ENCODE results near the gene HNRNPL. TPM values are rescaled to one million over a fixed set of nuclear protein-coding genes. Genes with fewer than 3 reads are reported as not detected.

Gene HNRNPL
- total RNA-seq, 4 donors from 2014 or later, result 138 to 180 (median 169) TPM

DNA sequence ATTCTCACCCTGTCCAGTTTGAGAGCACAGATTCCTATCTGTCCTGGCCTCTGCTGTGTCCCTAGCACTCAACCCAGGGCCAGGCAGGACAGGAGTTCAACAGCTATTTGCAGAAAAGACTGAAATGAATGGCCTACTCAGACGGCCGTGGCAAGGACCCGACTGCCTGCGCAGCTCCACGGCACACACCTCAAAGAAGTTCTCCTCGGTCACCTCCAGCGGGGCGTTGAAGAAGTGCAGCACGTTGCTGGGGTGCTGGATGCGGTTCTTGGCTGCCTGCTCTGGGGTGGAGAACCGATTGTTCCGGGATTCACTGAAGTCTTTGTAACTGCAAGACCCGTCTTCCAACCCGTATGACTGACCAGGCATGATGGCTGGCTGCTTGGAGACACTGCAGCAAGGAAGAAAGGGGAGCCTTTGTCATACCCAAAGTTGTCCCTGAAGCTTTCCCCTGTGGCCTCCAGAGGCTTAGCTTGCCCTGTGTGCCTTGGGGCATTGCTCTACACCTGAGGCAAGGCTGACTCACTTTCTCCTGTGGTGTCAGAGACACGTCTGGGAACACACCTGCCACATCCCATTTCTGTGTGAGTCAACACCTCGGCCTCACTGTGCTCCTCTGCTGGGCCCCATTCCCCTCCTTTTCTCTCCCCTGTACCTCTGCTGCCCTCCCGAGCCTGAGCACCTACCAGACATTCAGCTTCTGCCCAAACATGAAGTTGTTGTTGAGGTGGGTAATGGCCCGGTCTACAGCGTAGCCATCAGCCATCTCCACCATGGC lies 11.4 kb downstream of the HNRNPL start:
- TF ChIP-seq, protein P1, sequence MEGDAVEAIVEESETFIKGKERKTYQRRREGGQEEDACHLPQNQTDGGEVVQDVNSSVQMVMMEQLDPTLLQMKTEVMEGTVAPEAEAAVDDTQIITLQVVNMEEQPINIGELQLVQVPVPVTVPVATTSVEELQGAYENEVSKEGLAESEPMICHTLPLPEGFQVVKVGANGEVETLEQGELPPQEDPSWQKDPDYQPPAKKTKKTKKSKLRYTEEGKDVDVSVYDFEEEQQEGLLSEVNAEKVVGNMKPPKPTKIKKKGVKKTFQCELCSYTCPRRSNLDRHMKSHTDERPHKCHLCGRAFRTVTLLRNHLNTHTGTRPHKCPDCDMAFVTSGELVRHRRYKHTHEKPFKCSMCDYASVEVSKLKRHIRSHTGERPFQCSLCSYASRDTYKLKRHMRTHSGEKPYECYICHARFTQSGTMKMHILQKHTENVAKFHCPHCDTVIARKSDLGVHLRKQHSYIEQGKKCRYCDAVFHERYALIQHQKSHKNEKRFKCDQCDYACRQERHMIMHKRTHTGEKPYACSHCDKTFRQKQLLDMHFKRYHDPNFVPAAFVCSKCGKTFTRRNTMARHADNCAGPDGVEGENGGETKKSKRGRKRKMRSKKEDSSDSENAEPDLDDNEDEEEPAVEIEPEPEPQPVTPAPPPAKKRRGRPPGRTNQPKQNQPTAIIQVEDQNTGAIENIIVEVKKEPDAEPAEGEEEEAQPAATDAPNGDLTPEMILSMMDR (IDR thresholded peaks at IDR 0.05), result no peak
- no peak for DNase-seq (ENCODE audit: low spot score)
- ATAC-seq (ENCODE audit: low FRiP score), result no peak

DNA sequence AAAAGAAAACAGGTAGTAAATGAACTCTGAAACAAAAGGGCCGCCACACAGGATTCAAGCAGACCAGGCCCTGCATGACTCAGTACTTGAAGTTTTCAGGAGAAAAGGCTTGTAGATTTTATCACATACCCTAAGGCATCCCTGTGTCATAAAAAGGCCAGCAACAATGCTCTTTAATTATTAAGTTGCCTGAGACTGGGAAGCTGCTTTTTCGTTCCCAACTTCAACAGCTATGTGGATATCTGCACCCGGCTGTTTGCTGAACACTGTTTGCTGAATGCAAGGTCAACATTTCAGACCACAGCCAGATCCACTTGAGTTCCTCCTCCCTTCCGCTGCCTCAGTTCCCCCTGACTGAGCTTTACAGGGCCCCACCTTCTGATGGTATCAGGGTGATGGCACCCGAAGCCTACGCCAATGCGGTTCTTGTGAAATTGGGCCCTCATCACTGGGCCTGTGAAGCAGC lies 12.1 kb downstream of the HNRNPL start:
- ATAC-seq (ENCODE audit: low FRiP score) (no peak), DNase-seq (ENCODE audit: low spot score) (no peak)
- TF ChIP-seq, protein P1 (IDR thresholded peaks at IDR 0.05), result no peak

DNA sequence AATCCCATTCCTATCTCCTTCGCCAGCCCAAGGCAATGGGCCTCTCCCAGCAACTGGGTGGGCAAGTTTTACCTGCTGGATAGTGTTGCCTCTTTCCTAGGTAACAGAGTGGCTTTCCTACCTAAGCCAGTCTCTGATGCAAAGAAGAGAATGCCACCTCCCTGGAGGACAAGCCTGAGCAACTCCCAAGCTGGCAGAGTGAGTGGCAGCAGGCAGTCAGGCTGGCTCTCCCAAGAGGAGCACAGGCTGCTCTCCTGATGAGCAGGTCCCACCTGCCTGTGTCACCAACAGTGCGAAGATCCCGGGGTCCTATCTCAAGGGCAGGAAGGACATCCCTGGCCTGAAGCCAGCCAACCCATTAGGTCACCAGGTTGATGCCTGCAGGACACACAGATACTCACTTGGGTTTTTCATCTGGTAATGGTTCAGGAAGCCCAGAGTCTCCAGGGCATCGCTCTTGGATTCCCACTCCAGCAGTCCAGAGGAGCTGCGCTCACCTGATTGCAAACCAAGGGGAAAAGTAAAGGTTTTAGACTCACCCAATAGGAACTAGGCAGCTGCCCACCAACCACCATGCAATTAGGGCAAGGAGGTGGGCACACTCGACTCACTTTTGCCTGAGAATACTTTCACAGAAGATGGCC lies 12.7 kb downstream of the HNRNPL start:
- TF ChIP-seq, protein P1 (IDR thresholded peaks at IDR 0.05), result no peak
- no peak for ATAC-seq (ENCODE audit: low FRiP score)
- DNase-seq (ENCODE audit: low spot score), result no peak

DNA sequence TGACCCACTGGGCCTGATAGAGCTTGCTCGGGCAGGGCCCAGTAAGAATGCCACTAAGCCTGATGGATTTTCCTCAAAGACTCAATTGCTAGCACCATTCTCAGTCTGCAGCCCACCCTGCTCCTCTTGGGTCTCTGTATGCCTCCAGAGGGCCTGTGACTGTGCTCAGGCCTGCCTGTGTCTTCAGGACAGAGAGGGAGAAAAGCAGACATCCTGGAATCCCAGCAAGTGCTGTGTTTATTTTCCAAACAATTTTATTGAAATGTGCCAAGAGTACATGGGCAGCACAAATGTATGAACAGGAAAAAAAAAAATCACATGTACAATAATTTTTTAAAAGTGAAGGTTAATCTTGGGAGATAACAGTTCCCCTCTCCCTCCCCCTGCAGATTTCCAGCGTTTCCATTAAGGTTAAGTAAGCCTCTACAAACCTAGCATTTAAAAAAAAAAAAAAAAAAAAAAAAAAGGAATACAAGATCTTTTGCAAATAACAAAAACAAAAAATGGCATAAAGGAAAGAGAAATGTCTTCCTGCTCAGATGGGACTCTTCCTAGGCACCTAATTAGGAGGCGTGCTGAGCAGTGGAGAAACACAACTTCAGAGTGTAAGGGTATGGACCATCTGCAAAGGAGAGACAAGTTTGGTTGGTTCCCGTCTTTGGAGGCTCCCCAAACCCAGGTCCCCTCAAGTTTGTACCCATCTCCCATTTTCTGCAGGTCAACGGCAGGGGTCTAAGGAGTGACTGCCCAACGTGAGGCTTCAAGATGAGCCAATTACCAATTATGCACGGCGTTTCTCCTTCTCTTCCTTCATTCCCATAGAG lies 13.4 kb downstream of the HNRNPL start:
- ATAC-seq (ENCODE audit: low FRiP score), result no peak
- TF ChIP-seq, protein P1 (IDR thresholded peaks at IDR 0.05), result no peak
- no peak for DNase-seq (ENCODE audit: low spot score)

DNA sequence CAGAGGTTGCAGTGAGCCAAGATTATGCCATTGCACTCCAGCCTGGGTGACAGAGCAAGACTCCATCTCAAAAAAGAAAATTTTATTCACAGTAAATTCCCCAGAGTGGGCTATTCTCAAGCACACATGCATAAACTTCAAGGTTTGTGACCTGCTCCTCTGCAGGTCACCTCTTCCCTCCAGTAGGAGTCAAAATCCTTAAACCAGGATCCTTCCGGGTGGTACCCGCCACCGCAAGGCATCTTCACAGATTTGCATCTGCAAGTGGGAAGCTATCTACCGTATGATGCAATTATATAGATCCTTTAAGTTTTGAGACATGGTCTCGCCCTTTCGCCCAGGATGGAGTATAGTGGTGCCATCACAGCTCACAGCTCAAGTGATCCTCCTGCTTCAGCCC lies 15.2 kb downstream of the HNRNPL start:
- DNase-seq (ENCODE audit: low spot score) (no peak), ATAC-seq (ENCODE audit: low FRiP score) (no peak)
- TF ChIP-seq, protein P1 (IDR thresholded peaks at IDR 0.05), result no peak

DNA sequence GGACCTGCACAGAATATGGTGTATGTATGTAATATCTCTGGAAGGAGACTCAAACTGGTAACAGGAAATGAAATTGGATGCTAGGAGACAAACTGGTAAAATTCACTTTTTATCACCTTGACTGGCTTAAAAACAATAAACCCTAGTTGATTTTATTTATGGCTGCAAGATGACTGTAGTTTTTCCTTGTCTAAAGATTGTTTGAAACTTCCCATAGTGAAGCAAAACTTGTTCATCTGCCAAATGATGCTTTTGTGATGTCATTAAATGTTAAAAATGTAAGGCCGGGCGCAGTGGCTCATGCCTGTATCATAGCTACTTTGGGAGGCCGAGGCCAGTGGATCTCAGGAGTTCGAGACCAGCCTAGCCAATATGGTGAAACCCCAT lies 15.7 kb downstream of the HNRNPL start:
- TF ChIP-seq, protein P1 (IDR thresholded peaks at IDR 0.05), result no peak
- no peak for ATAC-seq (ENCODE audit: low FRiP score)
- DNase-seq (ENCODE audit: low spot score), result no peak
